Stimulated activated CD4-positive, alpha-beta T cell treated with anti-CD3 and anti-CD28 coated beads, Interleukin-15, amount 100 ng/mL, for 24 hours (primary cell): ENCODE results near the gene DGKZ.

ENCODE experiments used
- DNase-seq: peaks from one replicate; pipeline ENCODE4 v3.0.0-alpha.2; 2020

Gene DGKZ

GRCh38 chr11:46326813-46327416 is 20.3 kb upstream of the DGKZ start:
- DNase-seq, result no peak

- no peak for DNase-seq
Measured at GRCh38 chr11:46327829-46328228, 19.4 kb upstream of the DGKZ start.

GRCh38 chr11:46330154-46330553 is 17.1 kb upstream of the DGKZ start:
- DNase-seq, result no peak

- DNase-seq, result no peak
Measured at GRCh38 chr11:46330563-46331281, 16.5 kb upstream of the DGKZ start.

- DNase-seq, result peak; percentile 59
Measured at GRCh38 chr11:46331282-46331984, 15.8 kb upstream of the DGKZ start.

- DNase-seq, result no peak
Measured at GRCh38 chr11:46332093-46332567, 15.1 kb upstream of the DGKZ start.

GRCh38 chr11:46332568-46333393 is 14.5 kb upstream of the DGKZ start:
- DNase-seq, result peak; percentile 71

GRCh38 chr11:46333394-46333947 is 13.8 kb upstream of the DGKZ start:
- DNase-seq, result no peak

GRCh38 chr11:46334211-46334610 is 13.1 kb upstream of the DGKZ start:
- DNase-seq, result no peak

GRCh38 chr11:46335271-46335670 is 12.0 kb upstream of the DGKZ start:
- DNase-seq, result no peak

GRCh38 chr11:46335890-46336562 is 11.2 kb upstream of the DGKZ start:
- DNase-seq, result no peak

- DNase-seq, result no peak
Measured at GRCh38 chr11:46336563-46337180, 10.6 kb upstream of the DGKZ start.

GRCh38 chr11:46337626-46338345 is 9.5 kb upstream of the DGKZ start:
- no peak for DNase-seq

- DNase-seq, result peak; percentile 27
Measured at GRCh38 chr11:46338636-46338987, 8.7 kb upstream of the DGKZ start.

- DNase-seq, result no peak
Measured at GRCh38 chr11:46338988-46339666, 8.1 kb upstream of the DGKZ start.

- no peak for DNase-seq
Measured at GRCh38 chr11:46339816-46340215, 7.4 kb upstream of the DGKZ start.

GRCh38 chr11:46341454-46341853 is 5.8 kb upstream of the DGKZ start:
- DNase-seq, result no peak

GRCh38 chr11:46342239-46342638 is 5.0 kb upstream of the DGKZ start:
- no peak for DNase-seq

- DNase-seq, result no peak
Measured at GRCh38 chr11:46343520-46343919, 3.7 kb upstream of the DGKZ start.

GRCh38 chr11:46345131-46345597 is 2.1 kb upstream of the DGKZ start:
- peak; percentile 51 for DNase-seq
